BJ (cell line): ENCODE results near the gene F2RL2. TPM values are rescaled to one million over a fixed set of nuclear protein-coding genes. Genes with fewer than 3 reads are reported as not detected.
A peak's percentile ranks its signal among the peaks of the same experiment; 100 is the strongest.

Experiments
- CTCF ChIA-PET: fragments of 350-600 bp; formaldehyde crosslinking; extraction: SDS; loops from one replicate; lab custom pipeline; 2021; ENCODE audit warnings: antibody characterized with exemption, inconsistent platforms; lab: Yijun Ruan, JAX
- POLR2A ChIA-PET: fragments of 300-600 bp; sonication (Branson Sonifier 250); formaldehyde crosslinking; extraction: SDS; loops from one replicate; lab custom pipeline; 2021; ENCODE audit warnings: antibody characterized with exemption; lab: Charles Lee
- DNase-seq: peaks from one replicate; pipeline ENCODE4 v3.0.0-alpha.2; 2011; ENCODE audit warnings: low read depth
- H3K27me3 ChIP-seq: 2 replicates; pipeline ENCODE4 v1.6.0; 2011; ENCODE audit warnings: low read length; ENCODE audit not compliant: control insufficient read depth, insufficient read depth
- H3K36me3 ChIP-seq: 2 replicates; pipeline ENCODE4 v1.5.1; 2011; ENCODE audit warnings: low read length; ENCODE audit not compliant: control insufficient read depth, insufficient read depth
- H3K4me3 ChIP-seq: 2 replicates; pipeline ENCODE4 v1.5.1; 2011; ENCODE audit warnings: low read depth, mild to moderate bottlenecking, control low read depth, low read length
- CTCF ChIP-seq: IDR thresholded peaks from 2 replicates; pipeline ENCODE4 v1.5.1; 2011; ENCODE audit warnings: low read depth, mild to moderate bottlenecking, control low read depth, inconsistent platforms, low read length, moderate library complexity; ENCODE audit not compliant: insufficient read depth
- polyA plus RNA-seq: library from polyadenylated mRNA; depleted of rRNA; stranded (reverse); fragments of >200 nt; gene quantifications from 2 replicates; pipeline ENCODE4 v1.2.3, GENCODE V29; 2011

The F2RL2 gene
- polyA plus RNA-seq, 1 experiment: 48.8 TPM

- no peak for DNase-seq
- POLR2A ChIA-PET: no interaction called here
- Histone ChIP-seq H3K4me3 (no peak overlapping the region), H3K36me3 (no peaks in the 10 kb centered on the region), H3K27me3 (no peaks in the 10 kb centered on the region)
- CTCF ChIA-PET: interaction anchor here (0.7 to 1.3 kb wide), 3 partner anchors 9 to 22 kb away, joined by 3 to 4 read pairs (median 3); no protein-coding TSS in a partner anchor
- no peak for TF ChIP-seq CTCF
These were observed 44.3 kb upstream of the F2RL2 start for GRCh38 chr5:76667495-76667894.

- CTCF ChIA-PET: no interaction called here
- no peak for DNase-seq
- no peak for TF ChIP-seq CTCF
- H3K4me3 ChIP-seq: no peak overlapping the region
- peaks cover 1% of the 10 kb centered on the region; the same call in 1 of the 2 replicates for H3K27me3 ChIP-seq
- no peaks in the 10 kb centered on the region for H3K36me3 ChIP-seq
- POLR2A ChIA-PET: no interaction called here
These were observed 40.9 kb upstream of the F2RL2 start for GRCh38 chr5:76664079-76664478.

GRCh38 chr5:76663573-76663972 lies 40.4 kb upstream of the F2RL2 start:
- H3K36me3 ChIP-seq: no peaks in the 10 kb centered on the region
- ChIA-PET CTCF (no interaction called here), POLR2A (no interaction called here)
- H3K4me3 ChIP-seq: no peak overlapping the region
- no peak for DNase-seq
- peaks cover 1% of the 10 kb centered on the region; the same call in 1 of the 2 replicates for H3K27me3 ChIP-seq
- no peak for TF ChIP-seq CTCF

- Histone ChIP-seq H3K4me3 (no peak overlapping the region), H3K36me3 (no peaks in the 10 kb centered on the region), H3K27me3 (peaks cover 1% of the 10 kb centered on the region; the same call in 1 of the 2 replicates)
- no peak for TF ChIP-seq CTCF
- POLR2A ChIA-PET: no interaction called here
- CTCF ChIA-PET: interaction anchor here (1.4 to 1.5 kb wide), 2 partner anchors 20 to 61 kb away, joined by 3 to 4 read pairs; no protein-coding TSS in a partner anchor
- DNase-seq: no peak
These were observed 39.3 kb upstream of the F2RL2 start for GRCh38 chr5:76662521-76662920.

GRCh38 chr5:76660360-76660759 lies 37.2 kb upstream of the F2RL2 start:
- POLR2A ChIA-PET: no interaction called here
- TF ChIP-seq CTCF: no peak
- peak; percentile 41 for DNase-seq
- Histone ChIP-seq H3K4me3 (no peak overlapping the region), H3K36me3 (no peaks in the 10 kb centered on the region), H3K27me3 (peaks cover 1% of the 10 kb centered on the region; the same call in 1 of the 2 replicates)
- CTCF ChIA-PET: no interaction called here
